HG03025 (cell line): ENCODE results near the gene CELF2.
"Not testable (repeated sequence)": the region's sequence is repeated elsewhere in the genome, so short reads cannot be mapped to it uniquely, and the experiment has no call there.

Source experiments
- ATAC-seq: cut with Tn5 transposase; IDR thresholded peaks from one replicate; pipeline ENCODE4 v1.9.1; 2021; ENCODE audit warnings: mild to moderate bottlenecking, moderate library complexity; ENCODE audit not compliant: unreplicated experiment, low FRiP score

CELF2 gene

GRCh38 chr10:11118686-11119085, 101.0 kb downstream of the CELF2 start:
- no peak for ATAC-seq

GRCh38 chr10:11119843-11120242, 102.2 kb downstream of the CELF2 start:
- ATAC-seq = no peak

GRCh38 chr10:11120711-11121110, 103.0 kb downstream of the CELF2 start:
- no peak for ATAC-seq

- not testable (repeated sequence) for ATAC-seq
Measured at GRCh38 chr10:11123892-11124291, 106.2 kb downstream of the CELF2 start.

- no peak for ATAC-seq
Measured at GRCh38 chr10:11125004-11125403, 107.3 kb downstream of the CELF2 start.

GRCh38 chr10:11127017-11127416, 109.3 kb downstream of the CELF2 start:
- ATAC-seq = not testable (repeated sequence)

- ATAC-seq = no peak
Measured at GRCh38 chr10:11131112-11131639, 113.5 kb downstream of the CELF2 start.

- no peak for ATAC-seq
Measured at GRCh38 chr10:11134411-11134810, 116.7 kb downstream of the CELF2 start.

- ATAC-seq = no peak
Measured at GRCh38 chr10:11135709-11136108, 118.0 kb downstream of the CELF2 start.

- ATAC-seq = no peak
Measured at GRCh38 chr10:11138314-11139033, 120.8 kb downstream of the CELF2 start.

GRCh38 chr10:11140963-11141362, 123.3 kb downstream of the CELF2 start:
- no peak for ATAC-seq

GRCh38 chr10:11141571-11142091, 124.0 kb downstream of the CELF2 start:
- no peak for ATAC-seq

GRCh38 chr10:11142777-11143176, 125.1 kb downstream of the CELF2 start:
- no peak for ATAC-seq

- no peak for ATAC-seq
Measured at GRCh38 chr10:11143242-11143641, 125.6 kb downstream of the CELF2 start.

GRCh38 chr10:11144626-11145494, 127.2 kb downstream of the CELF2 start:
- ATAC-seq = peak; percentile 27

- peak; percentile 88 for ATAC-seq
Measured at GRCh38 chr10:11145495-11145855, 127.8 kb downstream of the CELF2 start.

- ATAC-seq = no peak
Measured at GRCh38 chr10:11146402-11147171, 128.9 kb downstream of the CELF2 start.

- ATAC-seq = no peak
Measured at GRCh38 chr10:11147722-11148121, 130.1 kb downstream of the CELF2 start.

GRCh38 chr10:11148142-11149028, 130.7 kb downstream of the CELF2 start:
- no peak for ATAC-seq

- no peak for ATAC-seq
Measured at GRCh38 chr10:11149807-11150141, 132.1 kb downstream of the CELF2 start.
